HG02840 (cell line): ENCODE results near the gene ANKIB1.
"Not testable (repeated sequence)": the region's sequence is repeated elsewhere in the genome, so short reads cannot be mapped to it uniquely, and the experiment has no call there.

Experiments
- ATAC-seq: cut with Tn5 transposase; IDR thresholded peaks from one replicate; pipeline ENCODE4 v1.9.1; 2021; ENCODE audit warnings: mild to moderate bottlenecking, moderate library complexity, moderate number of reproducible peaks; ENCODE audit not compliant: unreplicated experiment, low FRiP score

The ANKIB1 gene

GRCh38 chr7:92325858-92326257, 80.1 kb downstream of the ANKIB1 start:
- ATAC-seq, result no peak

GRCh38 chr7:92330835-92331438, 85.2 kb downstream of the ANKIB1 start:
- ATAC-seq, result no peak

- ATAC-seq, result no peak
Observed at GRCh38 chr7:92331508-92331907, 85.7 kb downstream of the ANKIB1 start.

- no peak for ATAC-seq
Observed at GRCh38 chr7:92332782-92333181, 87.0 kb downstream of the ANKIB1 start.

- no peak for ATAC-seq
Observed at GRCh38 chr7:92333866-92334265, 88.1 kb downstream of the ANKIB1 start.

GRCh38 chr7:92335574-92335973, 89.8 kb downstream of the ANKIB1 start:
- ATAC-seq, result no peak

- ATAC-seq, result no peak
Observed at GRCh38 chr7:92336662-92337340, 91.0 kb downstream of the ANKIB1 start.

- no peak for ATAC-seq
Observed at GRCh38 chr7:92340016-92340415, 94.2 kb downstream of the ANKIB1 start.

- no peak for ATAC-seq
Observed at GRCh38 chr7:92343714-92344113, 97.9 kb downstream of the ANKIB1 start.

- no peak for ATAC-seq
Observed at GRCh38 chr7:92352009-92352408, 106.2 kb downstream of the ANKIB1 start.

- no peak for ATAC-seq
Observed at GRCh38 chr7:92354214-92354613, 108.4 kb downstream of the ANKIB1 start.

- ATAC-seq, result no peak
Observed at GRCh38 chr7:92356406-92356805, 110.6 kb downstream of the ANKIB1 start.

GRCh38 chr7:92357260-92357659, 111.5 kb downstream of the ANKIB1 start:
- no peak for ATAC-seq

GRCh38 chr7:92359179-92359578, 113.4 kb downstream of the ANKIB1 start:
- ATAC-seq, result not testable (repeated sequence)

GRCh38 chr7:92359801-92360200, 114.0 kb downstream of the ANKIB1 start:
- no peak for ATAC-seq

- ATAC-seq, result no peak
Observed at GRCh38 chr7:92360387-92360786, 114.6 kb downstream of the ANKIB1 start.

GRCh38 chr7:92362131-92362530, 116.4 kb downstream of the ANKIB1 start:
- ATAC-seq, result no peak

GRCh38 chr7:92366730-92367129, 121.0 kb downstream of the ANKIB1 start:
- ATAC-seq, result no peak

- no peak for ATAC-seq
Observed at GRCh38 chr7:92368741-92369140, 123.0 kb downstream of the ANKIB1 start.

GRCh38 chr7:92375013-92375412, 129.2 kb downstream of the ANKIB1 start:
- ATAC-seq, result no peak

- ATAC-seq, result no peak
Observed at GRCh38 chr7:92391071-92391470, 145.3 kb downstream of the ANKIB1 start.

- ATAC-seq, result no peak
Observed at GRCh38 chr7:92397542-92397941, 151.8 kb downstream of the ANKIB1 start.
